Testis (tissue), 3 donors: ENCODE data around the gene ZFYVE28. TPM values are rescaled to one million over a fixed set of nuclear protein-coding genes. Genes with fewer than 3 reads are reported as not detected.

ENCODE experiments used
- DNase-seq: peaks from one replicate; pipeline ENCODE4 v3.0.0-alpha.2; 2019
- H3K27ac ChIP-seq, 2 donors: fragments of 200-600 bp; sonication (generic); one replicate each; pipeline ENCODE4 v1.5.1; 2019
- H3K27me3 ChIP-seq: fragments of 200-600 bp; sonication (generic); one replicate; pipeline ENCODE4 v1.5.1; 2019
- H3K36me3 ChIP-seq: fragments of 200-600 bp; sonication (generic); one replicate; pipeline ENCODE4 v1.5.1; 2017; ENCODE audit warnings: low read depth; ENCODE audit errors: missing control alignments
- H3K4me1 ChIP-seq: fragments of 200-600 bp; sonication (generic); one replicate; pipeline ENCODE4 v1.5.1; 2019
- H3K4me3 ChIP-seq, 2 donors: fragments of 200-600 bp; sonication (generic); one replicate each; pipeline ENCODE4 v1.5.1; 2017 to 2019
- H3K9me3 ChIP-seq: fragments of 200-600 bp; sonication (generic); one replicate; pipeline ENCODE4 v1.5.1; 2017
- POLR2A ChIP-seq: fragments of 450-650 bp; IDR thresholded peaks from one replicate; pipeline ENCODE4 v1.6.1; 2017; ENCODE audit warnings: antibody characterized with exemption, mild to moderate bottlenecking, moderate library complexity
- WGBS, 2 donors: methylation state at CpG; one replicate each; pipeline ENCODE4 v1.1.5; 2018; 5-methylcytosine and 5-hydroxymethylcytosine counted together
- intact Hi-C: fragments of 100-400 bp; cut with DNase I; formaldehyde crosslinking; loops from one replicate; pipeline ENCODE4 v1.15.1; 2023; ENCODE audit warnings: low total_unique reads
- polyA plus RNA-seq: library from polyadenylated mRNA; stranded (reverse); fragments of 350-450 nt; fragmentation: Illumina TruSeq; extraction: RNeasy Lipid Tissue Mini Kit (QIAGEN cat#74804); gene quantifications from one replicate; pipeline ENCODE4 v1.2.3, GENCODE V29; 2014; ENCODE audit warnings: low read depth, low replicate concordance; ENCODE audit not compliant: insufficient read depth
- total RNA-seq, 2 donors: library from RNA; depleted of rRNA; stranded (reverse); fragments of >200 nt; gene quantifications; one replicate each; pipeline ENCODE4 v1.2.3, GENCODE V29; 2016
- TF ChIP-seq, protein P1 (sequence below), 3 experiments: fragments of 450-650 bp in 2 of 3; fragments of 200-600 bp in 1 of 3; sonication (generic) in 1 of 3; IDR thresholded peaks; one replicate each; pipeline ENCODE4 v1.5.1; 2016 to 2019; ENCODE audit warnings: antibody characterized with exemption in 3 of 3, mild to moderate bottlenecking in 2 of 3, moderate library complexity in 1 of 3

The ZFYVE28 gene
- total and polyA plus RNA-seq, 3 donors from 2014 or later: 14.7 to 55.3 (median 40.5) TPM

DNA sequence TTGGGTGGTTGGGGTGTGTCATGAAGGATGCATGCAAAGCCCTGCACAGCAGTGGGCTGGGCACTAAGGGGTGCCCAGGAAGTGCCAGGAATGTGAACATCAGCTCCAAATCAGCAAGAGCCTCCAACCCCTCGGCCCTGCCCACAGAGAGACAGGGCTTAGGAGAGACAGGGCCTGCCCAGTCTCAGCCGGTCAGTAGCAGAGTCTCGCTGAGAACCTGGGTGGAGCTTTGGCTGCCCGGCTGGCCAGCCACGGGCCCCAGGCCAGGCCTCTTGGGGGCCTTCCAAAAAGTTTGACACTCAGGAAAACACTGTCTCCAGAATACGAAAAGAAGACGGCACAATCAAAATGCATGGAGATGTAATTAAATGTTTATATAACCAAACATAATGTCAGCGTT, 152.3 kb downstream of the ZFYVE28 start:
- whole genome bisulfite sequencing, 2 donors: 10 to 24% methylated on average over 6 to 8 of the region's 8 CpGs
- Histone ChIP-seq H3K27me3 (no peaks in the 10 kb centered on the region), H3K36me3 (no peaks in the 10 kb centered on the region), H3K9me3 (no peaks in the 10 kb centered on the region), H3K4me3 (no peak overlapping the region), H3K4me1 (peaks cover 9% of the 10 kb centered on the region), H3K27ac (no peak overlapping the region)
- TF ChIP-seq POLR2A: no peak
- TF ChIP-seq, protein P1, sequence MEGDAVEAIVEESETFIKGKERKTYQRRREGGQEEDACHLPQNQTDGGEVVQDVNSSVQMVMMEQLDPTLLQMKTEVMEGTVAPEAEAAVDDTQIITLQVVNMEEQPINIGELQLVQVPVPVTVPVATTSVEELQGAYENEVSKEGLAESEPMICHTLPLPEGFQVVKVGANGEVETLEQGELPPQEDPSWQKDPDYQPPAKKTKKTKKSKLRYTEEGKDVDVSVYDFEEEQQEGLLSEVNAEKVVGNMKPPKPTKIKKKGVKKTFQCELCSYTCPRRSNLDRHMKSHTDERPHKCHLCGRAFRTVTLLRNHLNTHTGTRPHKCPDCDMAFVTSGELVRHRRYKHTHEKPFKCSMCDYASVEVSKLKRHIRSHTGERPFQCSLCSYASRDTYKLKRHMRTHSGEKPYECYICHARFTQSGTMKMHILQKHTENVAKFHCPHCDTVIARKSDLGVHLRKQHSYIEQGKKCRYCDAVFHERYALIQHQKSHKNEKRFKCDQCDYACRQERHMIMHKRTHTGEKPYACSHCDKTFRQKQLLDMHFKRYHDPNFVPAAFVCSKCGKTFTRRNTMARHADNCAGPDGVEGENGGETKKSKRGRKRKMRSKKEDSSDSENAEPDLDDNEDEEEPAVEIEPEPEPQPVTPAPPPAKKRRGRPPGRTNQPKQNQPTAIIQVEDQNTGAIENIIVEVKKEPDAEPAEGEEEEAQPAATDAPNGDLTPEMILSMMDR (IDR thresholded peaks at IDR 0.05): no peak
- intact Hi-C loops: no loop called here
- peak; percentile 71 for DNase-seq

GRCh38 chr4:2265113-2266110, 153.0 kb downstream of the ZFYVE28 start:
- Histone ChIP-seq H3K27ac (no peak overlapping the region), H3K4me3 (no peak overlapping the region), H3K9me3 (no peaks in the 10 kb centered on the region), H3K4me1 (peaks cover 16% of the 10 kb centered on the region), H3K27me3 (no peaks in the 10 kb centered on the region), H3K36me3 (no peaks in the 10 kb centered on the region)
- TF ChIP-seq POLR2A: no peak
- TF ChIP-seq, protein P1 (IDR thresholded peaks at IDR 0.05): no peak
- intact Hi-C loops: no loop called here
- 80 to 89% methylated on average over 10 to 19 of the region's 19 CpGs for WGBS, 2 donors
- DNase-seq: no peak

- no peak overlapping the region for H3K27ac ChIP-seq
- no peaks in the 10 kb centered on the region for H3K36me3 ChIP-seq
- 88 to 90% methylated on average over 2 to 6 of the region's 6 CpGs for WGBS, 2 donors
- no peaks in the 10 kb centered on the region for H3K27me3 ChIP-seq
- no peak for DNase-seq
- H3K9me3 ChIP-seq: no peaks in the 10 kb centered on the region
- H3K4me1 ChIP-seq: peaks cover 24% of the 10 kb centered on the region
- intact Hi-C loops: loop anchor here (5.0 kb wide), 1 partner anchor 552 kb away; the partner anchor contains the start of gene SLBP
- no peak for TF ChIP-seq POLR2A
- TF ChIP-seq, protein P1 (IDR thresholded peaks at IDR 0.05): no peak
- H3K4me3 ChIP-seq: no peak overlapping the region
Measured at GRCh38 chr4:2264481-2265041, 153.9 kb downstream of the ZFYVE28 start.

GRCh38 chr4:2263926-2264321, 154.5 kb downstream of the ZFYVE28 start:
- no peak for TF ChIP-seq POLR2A
- TF ChIP-seq, protein P1 (IDR thresholded peaks at IDR 0.05): no peak
- Histone ChIP-seq H3K27ac (no peak overlapping the region), H3K4me1 (peaks cover 31% of the 10 kb centered on the region), H3K9me3 (no peaks in the 10 kb centered on the region), H3K4me3 (no peak overlapping the region), H3K27me3 (no peaks in the 10 kb centered on the region), H3K36me3 (no peaks in the 10 kb centered on the region)
- intact Hi-C loops: loop anchor here (5.0 kb wide), 1 partner anchor 552 kb away; the partner anchor contains the start of gene SLBP
- no peak for DNase-seq
- 75 to 83% methylated on average over 4 to 6 of the region's 6 CpGs for WGBS, 2 donors
